Pancreas (tissue), 10 donors: ENCODE measurements around the gene GAS6. TPM values are rescaled to one million over a fixed set of nuclear protein-coding genes. Genes with fewer than 3 reads are reported as not detected.
"Not testable (repeated sequence)": the region's sequence is repeated elsewhere in the genome, so short reads cannot be mapped to it uniquely, and the experiment has no call there.

Experiments used
- ATAC-seq, 4 donors: fragments of 200-7000 bp; cut with Tn5 transposase; one replicate each; pipeline versions ENCODE4 v1.8.0 to v1.9.1; 2020; ENCODE audit warnings: mild to moderate bottlenecking in 4 of 4, moderate library complexity in 4 of 4
- DNase-seq, 6 donors: peaks; one replicate each; pipeline ENCODE4 v3.0.0-alpha.2; 2020
- FAIRE-seq: peaks from 2 replicates; lab custom pipeline; 2012; peaks lifted over from hg19 to GRCh38; lab: Jason Lieb, UNC
- H3K27ac ChIP-seq, 4 donors: fragments of 200-600 bp; sonication (generic); 1 replicate in 3 of 4; 2 replicates in 1 of 4; pipeline versions ENCODE4 v1.5.0 to v1.8.0; 2020
- H3K27me3 ChIP-seq, 4 donors: fragments of 200-600 bp; one replicate each; pipeline ENCODE4 v1.8.0; 2021
- H3K36me3 ChIP-seq, 3 donors: fragments of 200-600 bp; sonication (generic) in 1 of 3; one replicate each; pipeline versions ENCODE4 v1.5.0 to v1.8.0; 2020 to 2021
- H3K4me1 ChIP-seq, 3 donors: fragments of 200-600 bp; one replicate each; pipeline ENCODE4 v1.8.0; 2021
- H3K4me3 ChIP-seq, 4 donors: fragments of 200-600 bp; sonication (generic) in 2 of 4; one replicate each; pipeline versions ENCODE4 v1.5.0 to v1.8.0; 2020 to 2021
- H3K9me3 ChIP-seq, 4 donors: fragments of 200-600 bp; one replicate each; pipeline ENCODE4 v1.8.0; 2021
- CTCF ChIP-seq, 4 donors: fragments of 200-600 bp; sonication (generic) in 3 of 4; IDR thresholded peaks; one replicate each; pipeline versions ENCODE4 v1.5.0 to v1.8.0; 2021; ENCODE audit warnings: antibody characterized with exemption in 4 of 4
- WGBS, 2 donors: extraction: QIAGEN DNeasy Blood & Tissue Kit; methylation state at CpG; one replicate each; pipeline ENCODE4 v1.1.7; 2013; 5-methylcytosine and 5-hydroxymethylcytosine counted together
- intact Hi-C, 3 donors: fragments of 100-400 bp; cut with DNase I; formaldehyde crosslinking; loops; one replicate each; pipeline versions ENCODE4 v1.11.1 to v1.14.2; 2022
- polyA plus RNA-seq, 2 donors: library from polyadenylated mRNA; stranded (reverse); fragments of 200-250 nt; gene quantifications; one replicate each; pipeline ENCODE4 v1.2.3, GENCODE V29; 2013
- total RNA-seq, 6 donors: library from RNA; stranded (reverse); fragmentation: NEBNext Ultra II Directional in 4 of 6; extraction: Animal tissue kit (Norgen Biotek cat#: 25700) in 4 of 6; gene quantifications; one replicate each; pipeline versions ENCODE4 v1.2.1 to v1.2.4, GENCODE V29; 2021 to 2023
- donor health status: healthy with polysubstance abuse.
- donor health status: DM: no; HTN: no; CAD: no; lungs with moderate emphysema.
- donor health status: DM: no; HTN: no; CAD: no.
- donor health status: control.
- donor health status: control.
- donor health status: Bipolar disorder and iron deficiency.
- donor health status: DM: yes; HTN: yes; CAD: no.
- donor health status: DM: no; HTN: no; CAD: no.
- donor health status: DM: no; HTN: no; CAD: no.
- donor health status: DM: yes; HTN: yes; CAD: no.

GAS6 gene
- total and polyA plus RNA-seq, 8 donors, result 24.3 to 124 (median 42.2) TPM

- Histone ChIP-seq H3K27me3 (no peaks in the 10 kb centered on the region), H3K36me3 (no peaks in the 10 kb centered on the region), H3K27ac (no peak overlapping the region), H3K9me3 (no peaks in the 10 kb centered on the region), H3K4me3 (no peak overlapping the region), H3K4me1 (no peaks in the 10 kb centered on the region)
- no peak for TF ChIP-seq CTCF (IDR thresholded peaks at IDR 0.05)
- FAIRE-seq (no peak), ATAC-seq (no peak), DNase-seq (peak in 1 of 6 donors; percentile 43)
- WGBS, 2 donors, result 78 to 88% methylated on average over 15 of the region's 15 CpGs
- intact Hi-C loops, result no loop called here
These were observed 70.2 kb downstream of the GAS6 start for GRCh38 chr13:113793718-113794085.

GRCh38 chr13:113792886-113793717 is 70.8 kb downstream of the GAS6 start:
- H3K9me3 ChIP-seq, result no peaks in the 10 kb centered on the region
- H3K27ac ChIP-seq, result no peak overlapping the region
- H3K36me3 ChIP-seq, result no peaks in the 10 kb centered on the region
- DNase-seq (peak in 1 of 6 donors; percentile 42), ATAC-seq (no peak), FAIRE-seq (no peak)
- no peaks in the 10 kb centered on the region for H3K4me1 ChIP-seq
- intact Hi-C loops, result no loop called here
- H3K27me3 ChIP-seq, result no peaks in the 10 kb centered on the region
- WGBS, 2 donors, result 64 to 70% methylated on average over 33 of the region's 33 CpGs
- TF ChIP-seq CTCF (IDR thresholded peaks at IDR 0.05), result no peak
- H3K4me3 ChIP-seq, result no peak overlapping the region

- Histone ChIP-seq H3K36me3 (no peaks in the 10 kb centered on the region), H3K27ac (no peak overlapping the region), H3K9me3 (no peaks in the 10 kb centered on the region), H3K4me3 (no peak overlapping the region), H3K4me1 (no peaks in the 10 kb centered on the region), H3K27me3 (no peaks in the 10 kb centered on the region)
- DNase-seq, result peak in 1 of 6 donors; percentile 20
- TF ChIP-seq CTCF (IDR thresholded peaks at IDR 0.05), result no peak
- intact Hi-C loops, result no loop called here
- no peak for FAIRE-seq
- 52 to 61% methylated on average over 12 of the region's 12 CpGs for WGBS, 2 donors
- ATAC-seq, result no peak
These were observed 71.6 kb downstream of the GAS6 start for GRCh38 chr13:113792236-113792770.

- FAIRE-seq (no peak), DNase-seq (peak in 1 of 6 donors; percentile 39), ATAC-seq (no peak)
- intact Hi-C loops, result no loop called here
- Histone ChIP-seq H3K27me3 (no peaks in the 10 kb centered on the region), H3K27ac (no peak overlapping the region), H3K4me1 (no peaks in the 10 kb centered on the region), H3K36me3 (no peaks in the 10 kb centered on the region), H3K4me3 (no peak overlapping the region), H3K9me3 (no peaks in the 10 kb centered on the region)
- no peak for TF ChIP-seq CTCF (IDR thresholded peaks at IDR 0.05)
- WGBS, 2 donors, result 62 to 71% methylated on average over 19 of the region's 19 CpGs
These were observed 72.1 kb downstream of the GAS6 start for GRCh38 chr13:113791761-113792160.

GRCh38 chr13:113791226-113791625 is 72.7 kb downstream of the GAS6 start:
- Histone ChIP-seq H3K4me1 (no peaks in the 10 kb centered on the region), H3K36me3 (no peaks in the 10 kb centered on the region), H3K9me3 (no peaks in the 10 kb centered on the region), H3K27ac (no peak overlapping the region), H3K4me3 (no peak overlapping the region), H3K27me3 (no peaks in the 10 kb centered on the region)
- DNase-seq (peak in 1 of 6 donors; percentile 26), FAIRE-seq (no peak), ATAC-seq (no peak)
- intact Hi-C loops, result no loop called here
- WGBS, 2 donors, result 67% methylated on average over 17 of the region's 17 CpGs
- TF ChIP-seq CTCF (IDR thresholded peaks at IDR 0.05), result no peak

- H3K27ac ChIP-seq, H3K4me1 ChIP-seq, H3K4me3 ChIP-seq, intact Hi-C loops, H3K9me3 ChIP-seq, H3K36me3 ChIP-seq, FAIRE-seq, ATAC-seq, H3K27me3 ChIP-seq: not testable (repeated sequence)
- peak in 1 of 6 donors; percentile 13 for DNase-seq
- WGBS, 2 donors, result 70 to 72% methylated on average over 6 to 13 of the region's 13 CpGs
These were observed 73.9 kb downstream of the GAS6 start for GRCh38 chr13:113789931-113790330.
